Natural killer cell (primary cell): ENCODE measurements around the gene NYAP2. TPM values are rescaled to one million over a fixed set of nuclear protein-coding genes. Genes with fewer than 3 reads are reported as not detected.
A peak's percentile ranks its signal among the peaks of the same experiment; 100 is the strongest.

Experiments used
- ATAC-seq, 3 donors: fragments of 150-1000 bp in 2 of 3; fragments of 200-7000 bp in 1 of 3; cut with Tn5 transposase; 1 replicate in 1 of 3; 2 replicates in 2 of 3; pipeline ENCODE4 v1.10.0; 2021; ENCODE audit warnings: mild to moderate bottlenecking in 2 of 3, moderate library complexity in 2 of 3
- DNase-seq, 2 donors: peaks; one replicate each; pipeline versions ENCODE4 v3.0.0 to v3.0.0-alpha.2; 2013 to 2021; ENCODE audit warnings: mixed read lengths in 1 of 2
- H3K27ac ChIP-seq: one replicate; pipeline ENCODE4 v1.5.1; 2013; ENCODE audit warnings: mild to moderate bottlenecking, low read length
- H3K27me3 ChIP-seq: one replicate; pipeline ENCODE4 v1.6.1; 2013; ENCODE audit warnings: low read length; ENCODE audit not compliant: control insufficient read depth, insufficient read depth
- H3K36me3 ChIP-seq: one replicate; pipeline ENCODE4 v1.6.1; 2013; ENCODE audit warnings: low read length; ENCODE audit not compliant: control insufficient read depth, insufficient read depth
- H3K4me1 ChIP-seq: one replicate; pipeline ENCODE4 v1.6.1; 2013; ENCODE audit warnings: low read length; ENCODE audit not compliant: control insufficient read depth, insufficient read depth
- H3K4me3 ChIP-seq: one replicate; pipeline ENCODE4 v1.5.1; 2013; ENCODE audit warnings: low read length
- H3K9me3 ChIP-seq: one replicate; pipeline ENCODE4 v1.6.1; 2013; ENCODE audit warnings: low read length; ENCODE audit not compliant: control insufficient read depth, insufficient read depth
- H3K27ac Mint-ChIP-seq, 2 donors: one replicate each; pipeline ENCODE4 v1.8.0; 2022; ENCODE audit warnings: mild to moderate bottlenecking in 2 of 2, mixed read lengths in 2 of 2, moderate library complexity in 1 of 2
- H3K27me3 Mint-ChIP-seq, 2 donors: one replicate each; pipeline ENCODE4 v1.8.0; 2022; ENCODE audit warnings: low read depth in 2 of 2, mixed read lengths in 2 of 2
- H3K36me3 Mint-ChIP-seq: one replicate; pipeline ENCODE4 v1.8.0; 2022; ENCODE audit warnings: mixed read lengths
- H3K4me1 Mint-ChIP-seq, 2 donors: one replicate each; pipeline ENCODE4 v1.8.0; 2022; ENCODE audit warnings: mixed read lengths in 2 of 2
- H3K4me3 Mint-ChIP-seq: one replicate; pipeline ENCODE4 v1.8.0; 2022; ENCODE audit warnings: mild to moderate bottlenecking, moderate library complexity, mixed read lengths
- H3K9me3 Mint-ChIP-seq, 2 donors: one replicate each; pipeline ENCODE4 v1.8.0; 2022; ENCODE audit warnings: mixed read lengths in 2 of 2
- CTCF ChIP-seq: fragments of 200-600 bp; IDR thresholded peaks from one replicate; pipeline ENCODE4 v1.8.0; 2022; ENCODE audit warnings: antibody characterized with exemption
- WGBS: methylation state at CpG from one replicate; pipeline ENCODE4 v1.1.7; 2013; ENCODE audit warnings: missing lambda C conversion rate; ENCODE audit not compliant: insufficient coverage; 5-methylcytosine and 5-hydroxymethylcytosine counted together
- intact Hi-C: fragments of 100-400 bp; cut with micrococcal nuclease; formaldehyde crosslinking; loops from one replicate; pipeline ENCODE4 v1.14.2; 2022
- total RNA-seq, 4 donors: library from RNA; stranded (reverse); fragments of 120-200 nt in 1 of 4; gene quantifications; one replicate each; pipeline versions ENCODE4 v1.2.3 to v1.2.4, GENCODE V29; 2013 to 2022

Gene NYAP2
- total RNA-seq, 3 donors from 2014 or later (not counting 1 experiment from before 2014, with no cell fraction given): 0.14 TPM; not detected in 2

DNA sequence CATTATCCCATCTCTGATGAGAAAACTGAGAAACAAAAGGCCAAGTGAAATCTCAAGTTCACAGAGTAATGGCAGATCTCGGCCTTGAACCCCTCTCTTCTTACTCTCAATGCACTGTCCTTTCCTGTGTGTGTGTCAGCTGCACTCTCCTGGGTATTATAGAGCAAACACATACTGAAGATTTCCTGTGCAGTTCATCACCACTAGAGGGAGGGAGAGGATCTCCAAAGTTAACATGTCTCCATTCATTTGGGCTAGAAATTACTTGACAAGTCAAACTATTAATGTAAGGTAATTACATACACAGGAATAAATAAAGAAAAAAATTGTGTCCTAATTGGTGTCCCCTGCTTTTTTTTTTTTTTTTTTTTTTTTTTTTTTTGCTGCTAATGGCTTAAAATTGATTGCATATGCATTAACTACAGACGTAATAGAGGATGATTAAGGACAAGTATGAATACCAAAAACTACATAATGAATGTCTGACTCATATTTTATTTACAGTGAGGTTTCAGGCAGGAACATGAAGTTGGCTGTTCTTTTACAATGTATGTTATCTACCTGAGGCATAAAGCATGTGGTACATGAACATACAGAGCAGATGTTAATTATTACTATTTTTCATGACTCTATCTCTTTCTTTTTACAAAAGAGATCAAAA lies 269.2 kb downstream of the NYAP2 start:
- TF ChIP-seq CTCF: peak; percentile 52
- H3K27me3 Mint-ChIP-seq: peaks cover 7 to 20% of the 10 kb centered on the region in 2 donors
- no peak overlapping the region for H3K27ac Mint-ChIP-seq
- 30% methylated on average over 1 of the region's 2 CpGs for WGBS
- H3K4me1 ChIP-seq: no peaks in the 10 kb centered on the region
- no peaks in the 10 kb centered on the region for H3K36me3 Mint-ChIP-seq
- no peaks in the 10 kb centered on the region for H3K27me3 ChIP-seq
- no peaks in the 10 kb centered on the region for H3K36me3 ChIP-seq
- no peak overlapping the region for H3K4me3 Mint-ChIP-seq
- intact Hi-C loops: loop anchor here (1.0 to 10.0 kb wide), 3 partner anchors 1134 to 1569 kb away; no protein-coding TSS in a partner anchor
- no peak overlapping the region for H3K27ac ChIP-seq
- no peaks in the 10 kb centered on the region for H3K9me3 Mint-ChIP-seq
- no peak overlapping the region for H3K4me3 ChIP-seq
- no peaks in the 10 kb centered on the region for H3K4me1 Mint-ChIP-seq
- DNase-seq: peak in 1 of 2 donors; percentile 70
- no peaks in the 10 kb centered on the region for H3K9me3 ChIP-seq
- ATAC-seq: peak; percentile 67 to 73 (median 68)

GRCh38 chr2:225670111-225670974 lies 270.8 kb downstream of the NYAP2 start:
- H3K9me3 Mint-ChIP-seq: no peaks in the 10 kb centered on the region
- H3K27me3 Mint-ChIP-seq: peaks cover 0 to 20% of the 10 kb centered on the region in 2 donors
- DNase-seq (peak in 1 of 2 donors; percentile 8), ATAC-seq (no peak)
- 80% methylated on average over 3 of the region's 4 CpGs for WGBS
- no peaks in the 10 kb centered on the region for H3K4me1 Mint-ChIP-seq
- no peak overlapping the region for H3K4me3 Mint-ChIP-seq
- Histone ChIP-seq H3K4me3 (no peak overlapping the region), H3K36me3 (no peaks in the 10 kb centered on the region), H3K4me1 (no peaks in the 10 kb centered on the region), H3K27me3 (no peaks in the 10 kb centered on the region), H3K27ac (no peak overlapping the region), H3K9me3 (no peaks in the 10 kb centered on the region)
- TF ChIP-seq CTCF: no peak
- no peak overlapping the region for H3K27ac Mint-ChIP-seq
- H3K36me3 Mint-ChIP-seq: no peaks in the 10 kb centered on the region
- intact Hi-C loops: no loop called here

- Mint-ChIP-seq H3K36me3 (no peaks in the 10 kb centered on the region), H3K4me3 (no peak overlapping the region), H3K9me3 (no peaks in the 10 kb centered on the region), H3K27ac (no peak overlapping the region), H3K27me3 (peaks cover 9 to 14% of the 10 kb centered on the region in 2 donors), H3K4me1 (no peaks in the 10 kb centered on the region)
- peaks cover 2% of the 10 kb centered on the region for H3K27me3 ChIP-seq
- no peaks in the 10 kb centered on the region for H3K9me3 ChIP-seq
- H3K4me3 ChIP-seq: no peak overlapping the region
- no peak overlapping the region for H3K27ac ChIP-seq
- DNase-seq (no peak), ATAC-seq (no peak)
- intact Hi-C loops: no loop called here
- no peaks in the 10 kb centered on the region for H3K4me1 ChIP-seq
- TF ChIP-seq CTCF: no peak
- no peaks in the 10 kb centered on the region for H3K36me3 ChIP-seq
These were observed 279.3 kb downstream of the NYAP2 start for GRCh38 chr2:225678792-225679191.
